HG03460 (cell line): ENCODE measurements around the gene PPCS.
"Not testable (repeated sequence)": the region's sequence is repeated elsewhere in the genome, so short reads cannot be mapped to it uniquely, and the experiment has no call there.

Experiments
- ATAC-seq: cut with Tn5 transposase; IDR thresholded peaks from one replicate; pipeline ENCODE4 v1.9.1; 2021; ENCODE audit not compliant: unreplicated experiment

Gene PPCS

GRCh38 chr1:42450061-42450460, 6.3 kb upstream of the PPCS start:
- no peak for ATAC-seq

GRCh38 chr1:42453386-42453785, 3.0 kb upstream of the PPCS start:
- ATAC-seq = no peak

GRCh38 chr1:42454403-42454802, 1.9 kb upstream of the PPCS start:
- no peak for ATAC-seq

GRCh38 chr1:42456754-42457089, 379 bp downstream of the PPCS start:
- ATAC-seq = peak; percentile 51

GRCh38 chr1:42461196-42461595, 4.9 kb downstream of the PPCS start:
- no peak for ATAC-seq

- ATAC-seq = peak; percentile 99
Observed at GRCh38 chr1:42462828-42463763, 6.8 kb downstream of the PPCS start, which contains the start of gene CCDC30. Gene CCDC30 (plus strand): TSS chr1:42463286. CDS start chr1:42480552, 17,266 bp downstream.

GRCh38 chr1:42463921-42464320, 7.6 kb downstream of the PPCS start:
- no peak for ATAC-seq

GRCh38 chr1:42466030-42466429, 9.7 kb downstream of the PPCS start:
- ATAC-seq = no peak

GRCh38 chr1:42469727-42470126, 13.4 kb downstream of the PPCS start:
- ATAC-seq = no peak

GRCh38 chr1:42476605-42477004, 20.3 kb downstream of the PPCS start:
- no peak for ATAC-seq

- ATAC-seq = not testable (repeated sequence)
Observed at GRCh38 chr1:42477354-42477753, 21.0 kb downstream of the PPCS start.

GRCh38 chr1:42477775-42478174, 21.4 kb downstream of the PPCS start:
- ATAC-seq = no peak

- ATAC-seq = no peak
Observed at GRCh38 chr1:42479621-42480020, 23.3 kb downstream of the PPCS start.

- ATAC-seq = no peak
Observed at GRCh38 chr1:42480921-42481320, 24.6 kb downstream of the PPCS start.

GRCh38 chr1:42482635-42483153, 26.4 kb downstream of the PPCS start:
- no peak for ATAC-seq

- no peak for ATAC-seq
Observed at GRCh38 chr1:42484382-42484781, 28.0 kb downstream of the PPCS start.

GRCh38 chr1:42490237-42490636, 33.9 kb downstream of the PPCS start:
- ATAC-seq = no peak

GRCh38 chr1:42502031-42502430, 45.7 kb downstream of the PPCS start:
- ATAC-seq = not testable (repeated sequence)

- ATAC-seq = no peak
Observed at GRCh38 chr1:42504535-42505128, 48.3 kb downstream of the PPCS start.

- no peak for ATAC-seq
Observed at GRCh38 chr1:42506576-42506975, 50.2 kb downstream of the PPCS start.
